Embryonic facial prominence (tissue), 1 donor: ENCODE results near the gene FGGY.
"Not testable (repeated sequence)": the region's sequence is repeated elsewhere in the genome, so short reads cannot be mapped to it uniquely, and the experiment has no call there.

Experiments
- DNase-seq: peaks from one replicate; pipeline ENCODE4 v3.0.0-alpha.2; 2016; ENCODE audit errors: extremely low spot score

The FGGY gene

GRCh38 chr1:59289570-59289969 lies 7.3 kb upstream of the FGGY start:
- no peak for DNase-seq

DNA sequence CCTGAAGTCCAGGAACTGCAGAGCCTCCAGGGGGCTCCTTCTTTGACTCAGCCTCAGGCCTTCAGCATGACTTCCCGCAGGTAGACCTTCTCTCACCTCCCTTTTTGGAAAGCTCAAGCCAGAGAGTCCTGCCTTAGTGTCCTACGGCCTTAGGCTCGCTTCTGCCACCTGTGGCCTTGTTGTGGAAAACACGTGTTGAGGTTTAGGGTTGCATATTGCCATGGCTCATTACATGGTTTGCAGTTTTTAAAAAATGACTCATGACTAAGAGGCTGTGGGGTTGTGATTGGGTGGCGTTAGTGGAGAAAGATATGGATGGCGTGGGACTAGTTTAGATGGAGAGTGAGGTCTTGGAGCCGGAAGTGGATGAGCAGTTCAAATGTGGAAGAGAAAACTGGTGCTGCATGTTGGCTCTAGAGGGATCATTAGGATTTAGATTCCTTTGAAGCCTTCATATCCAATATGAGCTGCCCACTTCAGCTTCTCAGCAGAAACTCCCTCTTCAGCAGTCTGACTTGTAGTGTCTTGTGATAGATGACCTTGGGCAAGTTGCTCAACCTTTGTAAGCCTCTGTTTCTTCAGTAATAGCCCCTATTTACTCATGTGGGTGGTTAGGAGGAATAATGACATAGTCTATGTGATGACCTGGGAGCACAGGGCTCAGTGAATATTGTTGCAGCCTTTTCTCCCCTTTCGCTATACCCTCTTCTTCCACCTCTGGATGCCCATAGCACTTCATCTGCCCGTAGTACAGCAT lies 6.5 kb upstream of the FGGY start:
- no peak for DNase-seq

GRCh38 chr1:59291561-59291960 lies 5.3 kb upstream of the FGGY start:
- DNase-seq: no peak

- no peak for DNase-seq
Observed at GRCh38 chr1:59292562-59292961, 4.3 kb upstream of the FGGY start.

DNA sequence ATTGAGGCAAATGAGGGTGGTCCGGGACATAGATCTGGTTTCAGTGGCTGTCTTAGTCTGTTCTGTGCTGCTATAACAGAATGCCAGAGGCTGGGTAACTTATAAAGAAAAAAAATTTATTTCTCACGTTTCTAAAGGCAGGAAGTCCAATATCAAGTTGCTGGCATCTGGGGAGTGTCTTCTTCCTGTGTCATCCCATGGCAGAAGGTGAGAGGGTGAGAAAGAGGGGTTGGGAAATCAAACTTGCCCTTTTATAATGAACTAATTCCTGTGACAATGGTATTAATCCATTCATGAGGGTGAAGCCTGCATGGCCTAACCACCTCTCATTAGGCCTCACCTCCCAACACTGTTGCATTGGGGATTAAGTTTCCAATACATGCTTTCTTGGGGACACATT lies 3.7 kb upstream of the FGGY start:
- no peak for DNase-seq

- no peak for DNase-seq
Observed at GRCh38 chr1:59293849-59294248, 3.0 kb upstream of the FGGY start.

DNA sequence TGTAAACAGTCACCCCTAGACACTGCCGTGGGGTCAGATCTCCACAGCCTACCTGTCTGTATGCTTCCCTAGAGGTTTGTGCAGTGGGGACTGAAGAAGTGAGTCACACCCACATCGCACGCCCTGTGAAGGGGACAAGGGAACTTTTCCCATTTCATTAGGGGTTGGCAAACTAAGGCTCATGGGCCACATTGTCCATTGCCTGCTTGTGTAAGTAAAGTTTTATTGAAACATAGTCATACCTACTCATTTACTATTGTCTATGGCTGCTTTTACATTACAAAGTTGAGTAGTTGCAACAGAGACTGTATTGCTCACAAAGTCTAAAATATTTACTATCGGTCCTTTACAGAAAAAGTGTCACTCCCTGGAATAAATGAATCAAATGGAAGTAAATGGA lies 2.5 kb upstream of the FGGY start:
- no peak for DNase-seq

- DNase-seq: no peak
Observed at GRCh38 chr1:59295618-59296017, 1.3 kb upstream of the FGGY start.

DNA sequence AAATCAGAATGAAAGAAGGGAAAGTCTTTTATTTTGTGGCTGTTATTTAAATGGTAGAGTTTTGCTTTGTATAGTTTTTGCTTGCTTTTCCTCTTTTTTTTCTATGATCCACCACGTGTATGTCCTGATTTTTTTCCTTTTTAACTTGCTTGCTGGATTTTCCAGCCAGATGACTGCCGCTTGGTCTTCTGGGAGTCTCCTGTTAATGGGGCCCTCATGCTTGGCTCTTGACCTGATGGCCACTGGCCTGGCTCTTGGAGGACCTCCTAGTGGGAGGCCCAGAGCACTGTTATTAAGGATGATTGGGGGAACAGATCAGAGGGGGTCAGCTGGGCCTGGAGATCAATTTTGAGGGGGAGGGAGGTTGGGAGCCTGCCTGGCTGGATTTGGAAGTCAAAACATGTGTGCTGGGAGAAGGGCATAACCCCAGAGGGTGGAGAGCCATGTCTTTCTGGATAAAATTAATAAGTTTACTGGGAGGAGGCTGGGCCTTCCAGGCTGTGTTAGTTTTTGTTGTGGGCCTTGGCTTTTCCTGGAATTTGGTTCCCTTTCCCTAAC lies 1.2 kb downstream of the FGGY start:
- DNase-seq: no peak

DNA sequence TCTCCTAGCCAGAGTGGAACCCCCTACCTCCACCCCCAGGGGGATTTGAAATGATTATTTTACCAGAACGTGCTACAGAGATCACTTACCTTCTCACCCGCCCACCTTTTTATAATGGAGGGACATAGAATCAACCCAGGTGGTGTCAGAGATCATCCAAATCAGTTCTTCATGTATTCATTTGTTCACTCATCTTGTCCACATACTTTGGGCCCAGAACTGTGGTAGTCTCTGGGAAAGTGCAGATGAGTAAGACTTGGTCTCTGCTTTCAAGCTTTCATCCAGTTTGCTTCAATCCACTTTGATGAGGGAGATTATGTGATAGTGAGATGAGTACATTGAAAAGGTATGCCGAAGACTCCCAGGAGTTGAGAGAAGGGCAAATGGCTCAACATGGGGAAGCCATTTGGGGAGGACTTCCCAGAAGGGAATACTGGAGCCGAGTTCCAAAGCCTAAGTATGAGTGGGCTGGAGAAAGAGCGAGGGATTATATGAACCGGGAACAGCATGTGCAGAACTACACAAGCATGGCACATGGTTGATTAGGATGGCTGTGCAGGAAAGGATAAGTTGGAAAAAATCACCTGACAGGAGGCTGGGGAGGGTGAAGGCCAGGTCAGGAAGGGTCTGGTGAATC lies 1.9 kb downstream of the FGGY start:
- no peak for DNase-seq

- DNase-seq: not testable (repeated sequence)
Observed at GRCh38 chr1:59299670-59300069, 2.8 kb downstream of the FGGY start.

GRCh38 chr1:59302297-59302696 lies 5.4 kb downstream of the FGGY start:
- no peak for DNase-seq

DNA sequence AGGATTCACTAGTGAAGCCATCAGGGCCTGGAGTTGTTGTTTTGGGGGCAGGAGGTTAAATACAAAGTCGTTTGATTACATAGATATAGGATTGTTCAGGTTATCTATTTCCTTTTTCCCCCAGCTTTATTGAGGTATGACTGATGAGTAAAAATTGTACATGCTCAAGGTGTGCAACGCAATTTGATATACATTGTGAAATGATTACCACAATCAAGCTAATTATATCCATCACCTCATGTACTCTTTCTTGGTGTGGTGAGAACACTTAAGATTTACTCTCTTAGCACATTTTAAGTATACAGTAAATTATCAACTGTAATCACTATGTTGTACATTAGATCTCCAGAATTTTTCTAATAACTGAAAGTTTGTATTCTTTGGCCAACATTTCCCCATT lies 6.0 kb downstream of the FGGY start:
- DNase-seq: no peak

GRCh38 chr1:59305188-59305587 lies 8.3 kb downstream of the FGGY start:
- DNase-seq: no peak

GRCh38 chr1:59307591-59307990 lies 10.7 kb downstream of the FGGY start:
- no peak for DNase-seq

DNA sequence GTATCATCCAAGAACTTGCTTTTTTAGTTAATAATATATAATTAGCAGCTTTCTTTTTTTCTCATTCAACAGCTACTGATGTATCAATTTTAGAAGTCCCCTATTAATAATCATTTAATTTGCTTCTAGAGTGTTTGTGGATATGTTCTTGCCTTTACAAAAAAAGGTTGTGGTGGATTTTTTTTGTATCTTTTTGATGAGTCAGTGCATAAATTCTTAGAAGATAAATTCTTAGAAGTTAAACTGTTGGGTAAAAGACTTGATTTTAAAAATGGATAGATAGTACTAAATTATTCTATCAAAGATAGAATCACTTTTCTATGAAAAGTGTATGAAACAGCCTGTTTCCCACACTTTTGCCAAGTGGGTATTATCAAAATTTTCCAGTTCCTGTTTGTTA lies 11.9 kb downstream of the FGGY start:
- DNase-seq: no peak

DNA sequence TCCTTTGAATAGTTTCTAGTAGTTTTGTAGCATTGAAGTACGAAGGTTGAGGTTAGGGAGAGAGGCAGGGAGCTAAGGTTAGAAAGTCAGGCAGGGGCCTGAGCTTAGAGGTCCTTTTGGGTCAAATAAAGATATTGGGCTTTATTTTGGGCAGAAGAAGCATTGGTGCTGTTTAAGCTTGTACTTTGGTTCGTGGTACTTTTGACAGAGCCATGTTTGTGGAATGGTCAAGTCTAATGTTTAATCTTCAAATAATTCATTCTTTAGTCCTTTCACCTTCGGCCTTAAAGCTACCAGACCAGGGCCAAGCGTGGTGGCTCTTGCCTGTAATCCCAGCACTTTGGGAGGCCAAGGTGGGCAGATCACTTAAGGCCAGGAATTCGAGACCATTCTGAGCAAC lies 12.5 kb downstream of the FGGY start:
- DNase-seq: no peak

DNA sequence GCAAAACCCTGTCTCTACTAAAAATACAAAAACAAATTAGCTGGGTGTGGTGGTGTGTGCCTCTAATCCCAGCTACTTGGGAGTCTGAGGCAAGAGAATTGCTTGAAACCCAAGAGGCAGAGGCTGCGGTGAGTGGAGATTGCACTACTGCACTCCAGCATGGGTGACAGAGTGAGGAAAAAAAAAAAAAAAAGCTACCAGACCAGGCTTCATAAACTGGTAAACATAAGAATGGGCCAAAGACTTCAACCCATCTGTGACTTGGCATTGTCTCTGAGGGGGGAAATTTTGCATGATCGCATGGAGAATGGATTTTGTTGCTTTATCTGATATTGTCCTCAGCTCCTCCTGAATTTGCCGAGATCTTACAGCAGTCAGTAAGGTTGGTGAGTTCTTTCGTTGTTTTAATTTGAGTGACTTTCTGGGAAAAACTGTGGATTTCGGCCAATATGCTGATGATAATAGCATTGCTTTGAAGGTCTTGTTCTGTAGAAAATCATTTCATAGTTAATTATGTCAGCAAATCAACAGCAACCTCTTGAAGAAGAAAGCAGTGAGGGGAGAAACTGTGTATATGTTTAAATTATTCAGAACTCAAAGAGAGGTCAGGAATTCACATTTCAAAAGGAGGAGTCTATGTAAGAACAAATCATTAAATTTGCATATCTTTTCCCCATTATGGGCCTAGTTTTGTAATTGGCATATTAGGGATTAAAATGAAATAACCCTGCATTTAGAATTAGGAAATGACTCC lies 13.1 kb downstream of the FGGY start:
- no peak for DNase-seq

DNA sequence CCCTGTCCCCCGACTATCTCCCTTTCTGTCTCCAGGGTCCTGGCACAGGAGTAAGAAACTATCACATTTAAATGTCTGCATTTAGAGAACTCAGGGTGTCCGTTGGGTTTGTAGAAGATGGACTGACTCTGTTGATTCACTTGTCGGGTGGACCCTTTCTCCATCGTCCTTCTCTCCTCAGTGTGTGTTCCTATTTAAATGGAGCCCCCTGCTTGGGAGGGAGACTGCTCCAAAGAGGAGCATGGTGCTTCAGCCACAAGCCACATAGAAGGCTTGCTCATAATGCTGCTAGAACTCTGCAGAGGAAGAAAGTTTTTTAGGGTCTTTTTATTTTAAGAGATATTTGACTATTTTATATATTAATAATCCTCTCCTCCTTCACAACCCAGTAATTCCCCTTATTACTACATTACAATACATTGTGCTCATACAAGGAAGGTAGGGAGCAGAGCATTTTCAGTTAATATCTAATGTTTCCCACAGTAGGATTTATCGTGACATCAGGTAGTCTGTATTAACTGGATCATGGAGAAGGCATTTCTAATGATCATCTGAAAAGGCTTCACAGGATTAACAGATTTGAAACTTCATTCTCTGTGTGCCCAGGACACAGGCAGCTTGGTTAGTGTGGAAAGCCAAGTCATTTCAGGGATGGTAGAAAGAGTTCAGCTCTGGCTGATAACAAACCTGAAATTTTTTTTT lies 13.8 kb downstream of the FGGY start:
- no peak for DNase-seq

- DNase-seq: no peak
Observed at GRCh38 chr1:59314776-59315528, 18.1 kb downstream of the FGGY start.
